ENCODE data around the gene PDYN. TPM values are rescaled to one million over a fixed set of nuclear protein-coding genes. Genes with fewer than 3 reads are reported as not detected.
"Not testable (repeated sequence)": the region's sequence is repeated elsewhere in the genome, so short reads cannot be mapped to it uniquely, and the experiment has no call there.

Gene PDYN
- total RNA-seq (not detected), polyA plus RNA-seq (not detected)
- long read RNA-seq, donor 1: 0 reads
- long read RNA-seq, donor 2: 0 reads

DNA sequence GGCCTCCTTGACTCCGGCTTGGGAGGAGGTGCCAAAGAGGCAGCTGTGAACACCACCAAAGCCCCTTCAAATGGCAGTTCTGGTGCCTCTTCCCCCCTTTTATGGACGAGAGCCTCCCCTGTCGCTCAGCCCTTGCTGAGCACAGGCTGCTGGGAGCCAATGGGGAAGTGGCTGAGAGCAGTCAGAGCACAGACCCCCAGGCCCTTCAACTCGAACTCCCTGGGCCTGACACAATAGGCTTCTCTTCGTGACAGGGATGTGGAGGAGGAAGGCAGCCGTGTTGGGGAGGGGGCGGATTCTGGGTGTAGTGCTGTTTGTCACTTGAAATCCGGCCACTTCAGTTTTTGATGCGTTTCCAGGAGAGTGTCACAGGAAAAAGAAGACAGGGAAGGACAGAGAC, at the start of gene PDYN:
Gene PDYN, minus strand, starts transcription at position 73 of the 400 bp plus-strand sequence. CDS start 10,974 bp downstream, outside the sequence.
- TF ChIP-seq, protein P1, sequence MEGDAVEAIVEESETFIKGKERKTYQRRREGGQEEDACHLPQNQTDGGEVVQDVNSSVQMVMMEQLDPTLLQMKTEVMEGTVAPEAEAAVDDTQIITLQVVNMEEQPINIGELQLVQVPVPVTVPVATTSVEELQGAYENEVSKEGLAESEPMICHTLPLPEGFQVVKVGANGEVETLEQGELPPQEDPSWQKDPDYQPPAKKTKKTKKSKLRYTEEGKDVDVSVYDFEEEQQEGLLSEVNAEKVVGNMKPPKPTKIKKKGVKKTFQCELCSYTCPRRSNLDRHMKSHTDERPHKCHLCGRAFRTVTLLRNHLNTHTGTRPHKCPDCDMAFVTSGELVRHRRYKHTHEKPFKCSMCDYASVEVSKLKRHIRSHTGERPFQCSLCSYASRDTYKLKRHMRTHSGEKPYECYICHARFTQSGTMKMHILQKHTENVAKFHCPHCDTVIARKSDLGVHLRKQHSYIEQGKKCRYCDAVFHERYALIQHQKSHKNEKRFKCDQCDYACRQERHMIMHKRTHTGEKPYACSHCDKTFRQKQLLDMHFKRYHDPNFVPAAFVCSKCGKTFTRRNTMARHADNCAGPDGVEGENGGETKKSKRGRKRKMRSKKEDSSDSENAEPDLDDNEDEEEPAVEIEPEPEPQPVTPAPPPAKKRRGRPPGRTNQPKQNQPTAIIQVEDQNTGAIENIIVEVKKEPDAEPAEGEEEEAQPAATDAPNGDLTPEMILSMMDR (IDR thresholded peaks at IDR 0.05): no peak
- H3K36me3 ChIP-seq (ENCODE audit: insufficient read depth in 1 of 2, low read depth in 1 of 2): no peaks in the 10 kb centered on the region
- no peak within 1 kb of the TSS for H3K27ac ChIP-seq
- DNase-seq: no peak
- ATAC-seq: no peak
- no peaks in the 10 kb centered on the region for H3K9me3 ChIP-seq
- H3K4me3 ChIP-seq: no peak within 1 kb of the TSS
- no peaks in the 10 kb centered on the region for H3K4me1 ChIP-seq
- intact Hi-C loops (cut with DNase I): no loop called here
- peaks cover 5 to 75% (median 15%) of the 10 kb centered on the region in 3 donors for H3K27me3 ChIP-seq (ENCODE audit: insufficient read depth in 3 of 3, low read length in 2 of 3)
- 15 to 20% (median 16%) methylated on average over 9 of the region's 9 CpGs for WGBS, 3 donors

DNA sequence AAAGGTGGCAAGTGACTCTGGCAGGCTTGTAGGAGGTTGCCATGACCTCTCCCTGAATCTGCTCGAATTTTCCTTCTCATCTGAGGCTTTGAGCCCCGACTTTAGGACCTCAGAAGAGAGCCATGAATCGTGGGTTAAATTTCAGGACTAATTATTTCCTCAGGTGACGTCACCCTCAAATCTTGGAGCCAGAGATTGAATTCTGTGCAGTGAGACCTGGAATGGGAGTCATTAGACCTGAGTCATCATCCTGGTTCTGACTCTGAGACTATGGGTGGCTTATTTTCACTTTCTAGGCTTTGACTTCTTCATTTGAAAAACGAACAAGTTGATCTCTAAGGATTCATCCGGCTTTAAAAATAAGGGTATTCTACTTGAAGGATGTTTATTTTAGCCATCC, 48.5 kb upstream of the PDYN start:
- H3K4me1 ChIP-seq: no peaks in the 10 kb centered on the region
- peaks cover 0 to 7% (median 0%) of the 10 kb centered on the region in 3 donors for H3K27me3 ChIP-seq (ENCODE audit: insufficient read depth in 3 of 3, low read length in 2 of 3)
- no peak for ATAC-seq
- H3K4me3 ChIP-seq: no peak overlapping the region
- 48 to 51% (median 49%) methylated on average over 6 of the region's 6 CpGs for WGBS, 3 donors
- no peak overlapping the region for H3K27ac ChIP-seq
- H3K36me3 ChIP-seq (ENCODE audit: insufficient read depth in 1 of 2, low read depth in 1 of 2): no peaks in the 10 kb centered on the region
- H3K9me3 ChIP-seq: no peaks in the 10 kb centered on the region
- DNase-seq: no peak
- TF ChIP-seq, protein P1 (IDR thresholded peaks at IDR 0.05): no peak
- intact Hi-C loops (cut with DNase I): no loop called here

GRCh38 chr20:2038161-2038560, 44.3 kb upstream of the PDYN start:
- H3K27me3 ChIP-seq (ENCODE audit: insufficient read depth in 3 of 3, low read length in 2 of 3): peaks cover 0 to 20% (median 0%) of the 10 kb centered on the region in 3 donors
- DNase-seq (no peak), ATAC-seq (no peak)
- H3K4me3 ChIP-seq: no peak overlapping the region
- H3K9me3 ChIP-seq: no peaks in the 10 kb centered on the region
- intact Hi-C loops (cut with DNase I): no loop called here
- WGBS, 3 donors: 23 to 32% (median 31%) methylated on average over 3 of the region's 3 CpGs
- TF ChIP-seq, protein P1 (IDR thresholded peaks at IDR 0.05): no peak
- no peak overlapping the region for H3K27ac ChIP-seq
- H3K36me3 ChIP-seq (ENCODE audit: insufficient read depth in 1 of 2, low read depth in 1 of 2): no peaks in the 10 kb centered on the region
- H3K4me1 ChIP-seq: no peaks in the 10 kb centered on the region

DNA sequence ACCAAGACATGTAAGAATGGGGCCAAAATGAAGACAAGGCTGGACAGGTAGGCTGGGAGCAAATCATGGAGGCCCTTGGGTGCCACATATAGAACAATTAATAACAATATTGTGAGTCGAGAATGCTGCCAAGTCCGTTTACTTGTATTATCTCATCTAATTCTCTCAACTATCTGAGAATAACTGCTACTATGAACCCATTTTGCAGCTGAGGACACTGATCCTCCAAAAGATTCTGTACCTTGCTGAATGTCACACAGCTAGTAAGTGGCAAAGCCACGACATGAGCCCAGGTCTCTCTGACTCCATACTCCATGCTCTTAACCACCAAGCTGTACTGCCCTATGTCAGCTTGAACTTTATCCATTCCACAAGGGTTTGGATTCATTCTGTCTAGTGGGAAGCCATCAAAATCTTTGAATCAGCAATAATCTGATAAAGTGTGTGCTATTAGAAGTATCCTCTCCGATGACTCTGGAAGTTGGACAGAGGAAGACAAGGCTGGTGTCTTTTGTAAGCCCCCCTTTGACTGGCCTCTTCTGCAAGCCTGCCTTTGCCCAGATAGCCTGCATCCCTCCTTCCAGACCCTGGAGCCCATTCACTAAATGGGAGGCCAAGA, 43.5 kb upstream of the PDYN start:
- DNase-seq (no peak), ATAC-seq (no peak)
- TF ChIP-seq, protein P1 (IDR thresholded peaks at IDR 0.05): no peak
- no peaks in the 10 kb centered on the region for H3K9me3 ChIP-seq
- H3K27ac ChIP-seq: no peak overlapping the region
- 71 to 80% (median 73%) methylated on average over 4 of the region's 4 CpGs for WGBS, 3 donors
- no peaks in the 10 kb centered on the region for H3K36me3 ChIP-seq (ENCODE audit: insufficient read depth in 1 of 2, low read depth in 1 of 2)
- no peak overlapping the region for H3K4me3 ChIP-seq
- no peaks in the 10 kb centered on the region for H3K4me1 ChIP-seq
- peaks cover 0 to 20% (median 0%) of the 10 kb centered on the region in 3 donors for H3K27me3 ChIP-seq (ENCODE audit: insufficient read depth in 3 of 3, low read length in 2 of 3)
- intact Hi-C loops (cut with DNase I): no loop called here

DNA sequence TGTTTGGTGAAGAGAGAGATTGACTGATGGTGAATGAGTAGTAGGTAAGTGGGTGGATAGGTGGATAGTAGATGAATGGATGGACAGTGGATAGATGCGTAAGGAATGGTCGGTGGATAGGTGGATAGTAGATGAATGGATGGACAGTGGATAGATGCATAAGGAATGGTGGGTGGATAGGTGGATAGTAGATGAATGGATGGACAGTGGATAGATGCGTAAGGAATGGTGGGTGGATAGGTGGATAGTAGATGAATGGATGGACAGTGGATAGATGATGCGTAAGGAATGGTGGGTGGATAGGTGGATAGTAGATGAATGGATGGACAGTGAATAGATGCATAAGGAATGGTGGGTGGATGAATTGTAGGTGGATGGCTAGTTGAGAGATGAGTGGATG, 42.5 kb upstream of the PDYN start:
- H3K4me3 ChIP-seq; H3K36me3 ChIP-seq (ENCODE audit: insufficient read depth in 1 of 2, low read depth in 1 of 2); intact Hi-C loops (cut with DNase I); H3K4me1 ChIP-seq; H3K9me3 ChIP-seq; DNase-seq; H3K27ac ChIP-seq; ATAC-seq: not testable (repeated sequence)
- H3K27me3 ChIP-seq (ENCODE audit: insufficient read depth in 3 of 3, low read length in 2 of 3): peaks cover 0 to 20% (median 0%) of the 10 kb centered on the region in 3 donors
- WGBS, 3 donors: 96 to 97% (median 97%) methylated on average over 4 of the region's 4 CpGs
